Activated T-helper 1 cell treated with anti-CD3 and anti-CD28 coated beads, Interleukin-12 subunit alpha, Interleukin-12 subunit beta, Interleukin-2, Interleukin-4 antibody, amounts not matched to agents 30 ng/mL and 10 ng/mL and 1 ng/mL, durations not matched to agents 14 hours and 24 hours and 36 hours (primary cell): ENCODE measurements around the gene NDUFA11. TPM values are rescaled to one million over a fixed set of nuclear protein-coding genes. Genes with fewer than 3 reads are reported as not detected.
"Not testable (repeated sequence)": the region's sequence is repeated elsewhere in the genome, so short reads cannot be mapped to it uniquely, and the experiment has no call there.

Experiments
- DNase-seq: peaks from one replicate; pipeline ENCODE4 v3.0.0; 2021; ENCODE audit warnings: low spot score
- H3K27ac Mint-ChIP-seq: one replicate; pipeline ENCODE4 v1.8.0; 2021; ENCODE audit warnings: mild to moderate bottlenecking, mixed read lengths
- H3K27me3 Mint-ChIP-seq: one replicate; pipeline ENCODE4 v1.8.0; 2022; ENCODE audit warnings: mild to moderate bottlenecking, moderate library complexity, mixed read lengths; ENCODE audit not compliant: insufficient read depth
- H3K36me3 Mint-ChIP-seq: one replicate; pipeline ENCODE4 v1.8.0; 2021; ENCODE audit warnings: low read depth, mixed read lengths
- H3K4me1 Mint-ChIP-seq: one replicate; pipeline ENCODE4 v1.8.0; 2021; ENCODE audit warnings: low read depth, mixed read lengths
- H3K4me3 Mint-ChIP-seq: one replicate; pipeline ENCODE4 v1.8.0; 2021; ENCODE audit warnings: mild to moderate bottlenecking, moderate library complexity, mixed read lengths
- H3K9me3 Mint-ChIP-seq: one replicate; pipeline ENCODE4 v1.8.0; 2021; ENCODE audit warnings: mixed read lengths
- intact Hi-C: fragments of 100-400 bp; cut with micrococcal nuclease; formaldehyde crosslinking; loops from one replicate; pipeline ENCODE4 v1.15.1; 2024
- total RNA-seq: library from RNA; stranded (reverse); gene quantifications from 2 replicates; pipeline ENCODE4 v1.2.3, GENCODE V29; 2022

NDUFA11 gene
- total RNA-seq, 1 donor from 2014 or later = 243 TPM

DNA sequence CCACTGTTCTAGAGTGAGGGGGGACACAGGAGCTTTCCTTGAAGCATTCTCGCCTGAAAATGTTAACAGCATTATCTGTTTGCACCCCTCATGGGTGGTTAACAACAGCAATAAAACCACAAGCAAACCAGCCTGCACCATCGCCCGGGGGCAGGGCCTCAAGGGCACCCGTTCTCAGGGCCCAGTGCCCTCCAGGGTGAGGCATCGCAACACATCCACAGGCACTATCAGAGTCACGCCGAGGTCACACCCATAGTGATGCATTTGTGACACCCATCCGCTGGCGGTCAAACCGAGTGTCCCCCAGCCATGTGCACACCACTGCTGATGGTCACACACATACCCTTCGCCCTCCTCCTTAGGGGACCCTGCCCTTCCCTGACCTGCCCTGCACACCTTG, 37.8 kb downstream of the NDUFA11 start:
- Mint-ChIP-seq H3K4me3 (no peak overlapping the region), H3K4me1 (no peaks in the 10 kb centered on the region), H3K27ac (no peak overlapping the region), H3K9me3 (no peaks in the 10 kb centered on the region), H3K27me3 (no peaks in the 10 kb centered on the region), H3K36me3 (no peaks in the 10 kb centered on the region)
- intact Hi-C loops = no loop called here
- no peak for DNase-seq

DNA sequence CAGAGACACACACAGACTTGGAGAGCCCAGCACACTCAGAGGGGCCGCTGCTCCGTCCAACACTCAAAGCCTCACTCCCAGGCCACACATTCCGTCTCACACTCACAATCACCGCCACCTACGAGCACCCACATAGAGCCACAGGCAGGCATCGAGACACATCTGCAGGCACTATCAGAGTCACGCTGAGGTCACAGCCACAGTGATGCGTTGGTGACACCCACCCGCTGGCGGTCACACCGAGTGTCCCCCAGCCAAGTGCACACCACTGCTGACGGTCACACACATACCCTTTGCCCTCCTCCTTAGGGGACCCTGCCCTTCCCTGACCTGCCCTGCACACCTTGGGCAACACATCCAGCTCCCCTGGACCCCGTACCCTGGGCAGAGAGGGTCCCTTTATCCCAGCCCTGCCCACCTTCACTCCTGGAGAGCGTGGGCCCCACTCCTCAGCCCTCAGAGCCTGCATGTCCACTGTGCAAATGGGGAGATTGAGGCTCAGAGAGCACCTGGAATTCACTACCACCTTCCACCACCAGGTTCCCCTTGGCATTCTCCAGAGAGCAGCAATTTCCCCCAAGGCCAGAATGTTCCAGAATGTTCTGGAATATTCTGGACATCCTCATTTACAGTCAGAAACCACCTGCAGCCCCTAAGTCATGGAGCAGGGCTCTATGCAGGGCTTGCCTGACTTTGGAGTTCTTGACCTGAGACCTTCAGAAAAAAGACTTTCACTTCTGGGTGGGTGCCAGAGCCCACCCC, 38.7 kb downstream of the NDUFA11 start:
- DNase-seq = no peak
- no peaks in the 10 kb centered on the region for H3K9me3 Mint-ChIP-seq
- peak overlapping the region; percentile 58 for H3K27ac Mint-ChIP-seq
- H3K4me1 Mint-ChIP-seq = no peaks in the 10 kb centered on the region
- H3K36me3 Mint-ChIP-seq = no peaks in the 10 kb centered on the region
- H3K27me3 Mint-ChIP-seq = no peaks in the 10 kb centered on the region
- intact Hi-C loops = no loop called here
- H3K4me3 Mint-ChIP-seq = no peak overlapping the region

DNA sequence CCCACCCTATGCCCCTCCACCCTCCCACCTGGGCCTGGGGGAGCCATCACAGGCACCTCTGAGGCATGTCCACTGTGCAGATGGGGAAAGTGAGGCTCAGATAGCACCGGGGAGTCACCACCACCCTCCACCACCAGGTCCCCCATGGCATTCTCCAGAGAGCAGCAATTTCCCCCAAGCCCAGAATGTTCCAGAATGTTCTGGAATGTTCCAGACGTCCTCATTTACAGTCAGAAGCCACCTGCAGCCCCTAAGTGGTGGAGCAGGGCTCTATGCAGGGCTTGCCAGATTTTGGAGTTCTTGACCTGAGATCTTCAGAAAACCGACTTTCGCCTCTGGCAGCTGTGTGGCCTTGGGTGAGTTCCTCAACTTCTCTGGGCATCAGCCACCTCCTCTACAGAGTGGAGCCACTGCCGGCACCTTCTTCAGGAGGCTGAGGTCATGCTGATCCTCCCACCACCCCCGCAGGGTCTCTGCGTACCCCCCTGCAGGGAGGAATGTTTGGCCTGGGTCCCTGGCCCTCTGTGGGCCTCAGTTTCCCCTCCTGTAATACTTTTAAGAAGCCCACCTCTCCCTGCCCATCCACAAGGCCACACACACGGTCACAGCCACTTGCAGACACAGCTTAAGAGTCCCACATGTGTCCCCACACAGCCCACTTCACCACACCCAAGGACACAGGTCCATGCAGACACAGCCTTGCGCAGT, 39.4 kb downstream of the NDUFA11 start:
- H3K27ac Mint-ChIP-seq = no peak overlapping the region
- no peak overlapping the region for H3K4me3 Mint-ChIP-seq

DNA sequence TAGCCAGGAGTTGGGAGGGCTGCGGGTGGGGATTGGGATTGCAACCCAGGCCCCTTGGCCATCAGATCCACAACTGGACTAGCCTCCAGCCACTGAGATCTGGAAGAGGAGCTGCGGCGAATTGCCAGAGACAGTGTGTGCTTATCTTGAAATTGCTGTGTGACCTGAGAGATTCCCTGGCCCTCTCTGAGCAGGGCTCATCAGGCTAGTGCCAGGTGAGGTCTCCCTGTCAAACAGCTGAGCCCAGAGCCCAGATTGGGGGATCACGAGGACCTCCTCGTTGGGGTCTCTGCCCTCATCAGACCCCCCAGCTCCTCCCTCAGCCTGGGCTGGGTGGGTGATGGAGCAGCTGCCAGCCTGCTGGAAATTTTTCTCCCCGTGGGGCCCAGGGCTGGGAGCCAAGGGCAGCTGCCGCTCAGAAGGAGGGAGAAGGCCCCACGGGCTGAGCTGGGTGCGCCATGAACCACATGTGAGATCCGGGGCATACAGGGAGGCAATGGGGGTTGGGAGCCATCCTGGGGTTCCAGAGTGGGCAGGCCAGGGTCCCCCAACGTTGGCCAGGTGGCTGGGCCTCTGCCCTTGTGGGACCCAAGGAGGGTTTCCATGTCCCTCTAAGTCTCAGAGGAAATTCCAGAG, 40.4 kb downstream of the NDUFA11 start:
- no peaks in the 10 kb centered on the region for H3K9me3 Mint-ChIP-seq
- DNase-seq = no peak
- H3K27ac Mint-ChIP-seq = no peak overlapping the region
- H3K4me1 Mint-ChIP-seq = no peaks in the 10 kb centered on the region
- no peaks in the 10 kb centered on the region for H3K27me3 Mint-ChIP-seq
- intact Hi-C loops = no loop called here
- no peak overlapping the region for H3K4me3 Mint-ChIP-seq
- no peaks in the 10 kb centered on the region for H3K36me3 Mint-ChIP-seq

More for the DNA sequence above, 39.4 kb downstream of the NDUFA11 start:
- intact Hi-C loops = no loop called here
- Mint-ChIP-seq H3K36me3 (no peaks in the 10 kb centered on the region), H3K9me3 (no peaks in the 10 kb centered on the region), H3K27me3 (no peaks in the 10 kb centered on the region), H3K4me1 (no peaks in the 10 kb centered on the region)
- DNase-seq = no peak

DNA sequence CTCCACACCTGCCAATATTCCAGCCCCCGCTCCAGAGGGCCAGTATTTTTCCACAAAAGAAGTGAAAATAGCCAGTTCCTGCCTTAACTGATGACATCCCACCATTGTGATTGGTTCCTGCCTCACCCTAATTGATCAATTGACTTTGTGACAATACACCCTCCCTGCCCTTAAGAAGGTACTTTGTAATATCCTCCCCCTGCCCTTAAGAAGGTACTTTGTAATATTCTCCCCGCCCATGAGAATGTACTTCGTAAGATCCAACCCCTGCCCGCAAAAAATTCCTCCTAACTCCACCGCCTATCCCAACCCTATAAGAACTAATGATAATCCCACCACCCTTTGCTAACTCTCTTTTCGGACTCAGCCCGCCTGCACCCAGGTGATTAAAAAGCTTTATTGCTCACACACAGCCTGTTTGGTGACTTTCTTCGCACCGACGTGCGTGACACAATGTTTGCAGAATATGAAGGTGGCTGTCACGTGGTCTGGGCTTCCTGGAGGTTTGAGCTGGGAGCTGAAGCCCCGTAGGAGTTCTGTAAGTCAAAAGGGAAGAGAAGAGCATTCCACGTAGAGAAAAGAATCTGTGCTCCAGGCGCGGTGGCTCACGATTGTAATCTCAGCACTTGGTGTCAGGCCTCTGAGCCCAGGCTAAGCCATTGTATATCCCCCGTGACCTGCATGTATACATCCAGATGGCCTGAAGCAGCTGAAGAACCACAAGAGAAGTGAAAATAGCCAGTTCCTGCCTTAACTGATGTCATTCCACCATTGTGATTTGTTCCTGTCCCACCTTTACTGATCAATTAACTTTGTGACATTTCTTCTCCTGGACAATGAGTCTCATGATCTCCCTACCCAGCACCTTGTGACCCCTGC, 46.1 kb downstream of the NDUFA11 start:
- Mint-ChIP-seq H3K4me3 (no peak overlapping the region), H3K4me1 (no peaks in the 10 kb centered on the region), H3K27me3 (no peaks in the 10 kb centered on the region), H3K9me3 (no peaks in the 10 kb centered on the region), H3K36me3 (no peaks in the 10 kb centered on the region), H3K27ac (no peak overlapping the region)
- no peak for DNase-seq
- intact Hi-C loops = no loop called here

DNA sequence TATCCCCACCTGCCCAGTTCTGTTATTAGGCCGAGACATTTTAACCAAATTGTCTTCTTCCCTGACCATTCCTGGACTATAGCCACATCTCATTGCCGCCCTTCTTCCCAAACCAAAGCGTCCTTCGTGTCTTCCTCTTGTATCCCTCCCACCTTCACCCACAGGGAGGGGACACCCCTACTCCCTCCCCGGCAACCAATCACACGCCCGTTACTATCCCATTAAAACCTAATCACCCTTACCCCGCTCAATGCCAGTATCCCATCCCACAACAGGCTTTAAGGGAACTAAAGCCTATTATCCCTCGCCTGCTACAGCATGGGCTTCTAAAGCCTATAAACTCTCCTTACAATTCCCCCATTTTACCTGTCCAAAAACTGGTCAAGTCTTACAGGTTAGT, 48.4 kb downstream of the NDUFA11 start:
- H3K4me1 Mint-ChIP-seq, H3K27me3 Mint-ChIP-seq, DNase-seq, H3K27ac Mint-ChIP-seq, H3K36me3 Mint-ChIP-seq, H3K9me3 Mint-ChIP-seq, intact Hi-C loops, H3K4me3 Mint-ChIP-seq: not testable (repeated sequence)

DNA sequence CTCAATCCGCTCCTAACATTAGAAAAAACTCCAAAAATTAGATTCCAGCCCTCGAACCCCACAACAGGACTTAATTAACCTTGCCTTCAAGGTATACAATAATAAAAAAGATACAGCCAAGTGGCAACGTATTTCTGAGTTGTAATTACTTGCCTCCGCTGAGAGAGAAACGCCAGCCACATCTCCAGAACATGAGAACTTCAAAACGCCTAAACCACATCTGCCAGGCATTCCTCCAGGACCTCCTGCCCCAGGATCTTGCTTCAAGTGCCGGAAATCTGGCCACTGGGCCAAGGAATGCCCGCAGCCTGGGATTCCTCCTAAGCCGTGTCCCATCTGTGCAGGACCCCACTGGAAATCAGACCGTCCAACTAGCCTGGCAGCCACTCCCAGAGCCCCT, 49.5 kb downstream of the NDUFA11 start:
- H3K36me3 Mint-ChIP-seq, H3K27ac Mint-ChIP-seq, H3K9me3 Mint-ChIP-seq, H3K27me3 Mint-ChIP-seq, DNase-seq, H3K4me3 Mint-ChIP-seq, H3K4me1 Mint-ChIP-seq, intact Hi-C loops: not testable (repeated sequence)

DNA sequence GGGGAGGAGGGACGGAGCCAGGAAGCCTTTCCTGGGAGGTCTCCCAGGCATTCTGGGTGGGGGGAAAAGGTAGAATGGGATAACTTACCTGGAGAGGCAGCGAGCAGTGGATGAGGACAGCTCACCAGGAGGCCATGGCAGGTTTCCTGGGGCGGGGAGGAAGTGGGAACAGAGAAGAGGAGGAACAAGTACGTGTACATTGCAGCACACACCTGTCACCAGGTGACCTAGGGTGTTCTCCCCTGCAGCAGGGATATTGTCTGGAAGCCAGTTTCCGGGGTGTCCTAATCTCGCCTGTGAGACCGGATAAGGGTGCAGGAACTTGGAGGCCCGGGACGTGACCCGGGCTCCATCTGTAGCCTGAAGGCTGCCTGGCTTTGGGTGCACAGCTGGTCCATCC, 52.3 kb downstream of the NDUFA11 start, which contains the start of gene FUT3:
Gene FUT3 (minus strand): TSS at position 148 of the 400 bp plus-strand sequence.
- Mint-ChIP-seq H3K9me3 (no peaks in the 10 kb centered on the region), H3K36me3 (no peaks in the 10 kb centered on the region), H3K27ac (no peak within 1 kb of the TSS), H3K4me1 (no peaks in the 10 kb centered on the region), H3K27me3 (no peaks in the 10 kb centered on the region), H3K4me3 (no peak within 1 kb of the TSS)
- DNase-seq = no peak
- intact Hi-C loops = no loop called here

DNA sequence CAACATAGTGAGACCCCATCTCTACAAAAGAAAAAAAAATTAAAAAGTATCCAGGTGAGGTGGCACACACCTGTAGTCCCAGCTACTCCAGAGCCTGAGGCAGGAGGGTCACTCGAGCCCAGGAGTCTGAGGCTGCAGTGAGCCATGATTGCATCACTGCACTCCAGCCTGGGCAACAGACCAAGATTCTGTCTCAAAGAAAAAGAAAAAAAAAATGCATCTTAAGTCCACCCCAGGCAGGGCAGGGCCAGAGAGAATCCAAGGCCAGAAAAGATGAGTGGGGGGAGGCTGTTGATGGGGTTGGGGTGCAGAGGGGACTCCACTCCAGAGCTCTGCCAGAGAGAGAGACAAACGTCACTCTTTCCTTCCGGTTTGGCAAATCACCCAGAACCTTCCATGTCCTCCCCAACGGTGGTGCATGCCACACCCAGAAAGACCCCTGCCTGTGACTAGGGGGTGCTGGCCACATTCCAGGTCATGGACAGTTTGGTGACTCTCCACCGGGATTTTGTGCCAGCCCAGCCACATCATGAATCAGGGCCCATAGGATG, 52.8 kb downstream of the NDUFA11 start:
- H3K4me1 Mint-ChIP-seq = no peaks in the 10 kb centered on the region
- no peak overlapping the region for H3K27ac Mint-ChIP-seq
- H3K36me3 Mint-ChIP-seq = no peaks in the 10 kb centered on the region
- DNase-seq = no peak
- intact Hi-C loops = no loop called here
- no peak overlapping the region for H3K4me3 Mint-ChIP-seq
- no peaks in the 10 kb centered on the region for H3K27me3 Mint-ChIP-seq
- no peaks in the 10 kb centered on the region for H3K9me3 Mint-ChIP-seq

DNA sequence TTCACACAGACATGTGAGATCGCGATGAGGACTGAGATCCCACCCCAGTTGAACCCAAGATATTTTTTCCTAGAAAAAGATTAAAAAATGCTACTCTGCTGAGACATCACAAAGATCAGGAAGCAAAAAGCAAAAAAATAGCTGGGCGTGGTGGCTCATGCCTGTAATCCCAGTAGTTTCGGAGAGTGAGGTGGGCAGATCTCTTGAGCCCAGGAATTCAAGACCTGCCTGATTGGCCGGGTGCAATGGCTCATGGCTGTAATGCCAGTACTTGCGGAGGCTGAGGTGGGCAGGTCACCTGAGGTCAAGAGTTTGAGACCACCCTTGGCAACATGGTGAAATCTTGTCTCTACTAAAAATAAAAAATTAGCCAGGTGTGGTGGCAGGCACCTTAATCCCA, 53.4 kb downstream of the NDUFA11 start:
- no peaks in the 10 kb centered on the region for H3K9me3 Mint-ChIP-seq

DNA sequence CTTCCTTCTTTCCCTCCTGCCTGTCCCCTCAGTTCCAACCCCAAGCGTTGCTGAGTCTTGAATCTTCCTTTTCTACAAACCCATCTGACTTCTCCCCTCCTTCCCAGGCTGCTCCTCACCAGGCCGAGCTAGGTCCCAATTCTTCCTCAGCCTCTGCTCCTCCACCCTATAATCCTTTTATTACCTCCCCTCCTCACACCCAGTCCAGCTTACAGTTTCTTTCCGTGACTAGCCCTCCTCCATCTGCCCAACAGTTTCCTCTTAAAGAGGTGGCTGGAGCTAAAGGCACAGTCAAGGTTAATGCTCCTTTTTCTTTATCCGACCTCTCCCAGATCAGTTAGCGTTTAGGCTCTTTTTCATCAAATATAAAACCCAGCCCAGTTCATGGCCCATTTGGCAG, 55.0 kb downstream of the NDUFA11 start:
- H3K27ac Mint-ChIP-seq, H3K27me3 Mint-ChIP-seq, H3K4me1 Mint-ChIP-seq, DNase-seq, H3K4me3 Mint-ChIP-seq, intact Hi-C loops, H3K36me3 Mint-ChIP-seq, H3K9me3 Mint-ChIP-seq: not testable (repeated sequence)

More for the DNA sequence above, 53.4 kb downstream of the NDUFA11 start:
- no peak overlapping the region for H3K4me3 Mint-ChIP-seq
- no peak for DNase-seq
- H3K27me3 Mint-ChIP-seq = no peaks in the 10 kb centered on the region
- no peaks in the 10 kb centered on the region for H3K36me3 Mint-ChIP-seq
- intact Hi-C loops = no loop called here
- no peak overlapping the region for H3K27ac Mint-ChIP-seq
- H3K4me1 Mint-ChIP-seq = no peaks in the 10 kb centered on the region

DNA sequence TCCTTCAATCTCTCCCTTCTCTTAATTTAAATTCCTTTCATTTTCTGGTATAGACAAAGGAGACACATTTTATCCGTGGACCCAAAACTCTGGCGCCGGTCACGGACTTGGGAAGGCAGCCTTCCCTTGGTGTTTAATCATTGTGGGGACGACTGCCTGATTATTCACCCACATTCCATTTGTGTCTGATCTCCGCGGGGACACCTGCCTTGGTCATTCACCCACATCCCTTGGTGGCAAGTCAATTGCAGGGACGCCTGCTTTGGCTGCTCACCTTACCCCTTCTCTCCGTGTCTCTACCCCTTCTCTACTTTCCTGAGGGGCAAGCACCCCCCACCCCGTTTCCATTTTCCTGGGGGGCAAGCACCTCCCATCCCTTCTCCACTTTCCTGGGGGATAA, 55.7 kb downstream of the NDUFA11 start:
- H3K27ac Mint-ChIP-seq = not testable (repeated sequence)

More for the DNA sequence above, 55.7 kb downstream of the NDUFA11 start:
- H3K9me3 Mint-ChIP-seq, DNase-seq, H3K27me3 Mint-ChIP-seq, H3K36me3 Mint-ChIP-seq, H3K4me1 Mint-ChIP-seq, H3K4me3 Mint-ChIP-seq, intact Hi-C loops: not testable (repeated sequence)
